Esophagus muscularis mucosa (tissue), 4 donors: ENCODE measurements around the gene CCDC188.

Source experiments
- EP300 ChIP-seq: sonication (generic); formaldehyde crosslinking; IDR thresholded peaks from one replicate; pipeline ENCODE4 v1.6.1; 2017; ENCODE audit warnings: antibody characterized with exemption
- POLR2A ChIP-seq: fragments of 450-650 bp; IDR thresholded peaks from one replicate; pipeline ENCODE4 v1.6.1; 2017; ENCODE audit warnings: antibody characterized with exemption, moderate library complexity, mild to moderate bottlenecking, low read depth
- TF ChIP-seq, protein P1 (sequence below), 3 experiments: fragments of 200-600 bp in 2 of 3; fragments of 450-650 bp in 1 of 3; sonication (generic) in 2 of 3; IDR thresholded peaks; one replicate each; pipeline ENCODE4 v1.5.1; 2017 to 2019; ENCODE audit warnings: antibody characterized with exemption in 3 of 3, mild to moderate bottlenecking in 2 of 3, moderate library complexity in 1 of 3

DNA sequence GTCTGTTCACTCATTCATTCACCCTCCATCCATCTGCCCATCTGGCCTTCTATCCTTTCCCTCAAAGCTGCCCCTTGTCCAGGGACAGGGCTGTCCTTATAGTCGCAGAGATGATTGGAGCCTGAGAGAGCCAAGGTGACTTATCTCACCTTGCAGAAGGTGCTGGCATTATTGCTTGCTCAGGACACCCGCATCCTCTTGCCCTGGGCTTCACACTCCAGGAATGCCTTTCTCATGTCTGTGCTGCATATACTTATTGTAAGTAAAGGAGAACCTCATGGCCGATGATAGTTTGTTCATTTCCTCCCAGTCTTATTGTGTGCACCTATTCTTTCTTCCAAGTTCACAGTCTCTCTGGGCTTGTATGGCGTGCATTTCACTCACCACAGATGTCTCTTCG, 49.1 kb upstream of the CCDC188 start:
- TF ChIP-seq POLR2A (no peak), EP300 (no peak)
- TF ChIP-seq, protein P1, sequence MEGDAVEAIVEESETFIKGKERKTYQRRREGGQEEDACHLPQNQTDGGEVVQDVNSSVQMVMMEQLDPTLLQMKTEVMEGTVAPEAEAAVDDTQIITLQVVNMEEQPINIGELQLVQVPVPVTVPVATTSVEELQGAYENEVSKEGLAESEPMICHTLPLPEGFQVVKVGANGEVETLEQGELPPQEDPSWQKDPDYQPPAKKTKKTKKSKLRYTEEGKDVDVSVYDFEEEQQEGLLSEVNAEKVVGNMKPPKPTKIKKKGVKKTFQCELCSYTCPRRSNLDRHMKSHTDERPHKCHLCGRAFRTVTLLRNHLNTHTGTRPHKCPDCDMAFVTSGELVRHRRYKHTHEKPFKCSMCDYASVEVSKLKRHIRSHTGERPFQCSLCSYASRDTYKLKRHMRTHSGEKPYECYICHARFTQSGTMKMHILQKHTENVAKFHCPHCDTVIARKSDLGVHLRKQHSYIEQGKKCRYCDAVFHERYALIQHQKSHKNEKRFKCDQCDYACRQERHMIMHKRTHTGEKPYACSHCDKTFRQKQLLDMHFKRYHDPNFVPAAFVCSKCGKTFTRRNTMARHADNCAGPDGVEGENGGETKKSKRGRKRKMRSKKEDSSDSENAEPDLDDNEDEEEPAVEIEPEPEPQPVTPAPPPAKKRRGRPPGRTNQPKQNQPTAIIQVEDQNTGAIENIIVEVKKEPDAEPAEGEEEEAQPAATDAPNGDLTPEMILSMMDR (IDR thresholded peaks at IDR 0.05): no peak
